Stomach (tissue), 9 donors: ENCODE data around the gene SNRK. TPM values are rescaled to one million over a fixed set of nuclear protein-coding genes. Genes with fewer than 3 reads are reported as not detected.

ENCODE experiments used
- DNase-seq, 2 donors: peaks; one replicate each; pipeline versions ENCODE4 v3.0.0 to v3.0.0-alpha.2; 2013 to 2019
- H3K27ac ChIP-seq, 5 donors: fragments of 200-600 bp in 4 of 5; sonication (generic) in 4 of 5; one replicate each; pipeline ENCODE4 v1.5.1; 2013 to 2019; ENCODE audit warnings: mild to moderate bottlenecking in 1 of 5, moderate library complexity in 1 of 5
- H3K27me3 ChIP-seq, 3 donors: fragments of 200-600 bp; sonication (generic); one replicate each; pipeline ENCODE4 v1.5.1; 2017 to 2019; ENCODE audit warnings: mixed run types in 1 of 3
- H3K36me3 ChIP-seq, 4 donors: fragments of 200-600 bp; sonication (generic); 1 replicate in 3 of 4; 2 replicates in 1 of 4; pipeline ENCODE4 v1.5.1; 2016 to 2019
- H3K4me1 ChIP-seq, 4 donors: fragments of 200-600 bp; sonication (generic); one replicate each; pipeline ENCODE4 v1.5.1; 2016 to 2019
- H3K4me3 ChIP-seq, 4 donors: fragments of 200-600 bp; sonication (generic) in 3 of 4; one replicate each; pipeline ENCODE4 v1.5.1; 2016 to 2019; ENCODE audit warnings: mild to moderate bottlenecking in 1 of 4
- H3K9me3 ChIP-seq, 4 donors: fragments of 200-600 bp; sonication (generic); one replicate each; pipeline ENCODE4 v1.5.1; 2016 to 2019
- EP300 ChIP-seq: sonication (generic); formaldehyde crosslinking; IDR thresholded peaks from one replicate; pipeline ENCODE4 v1.6.1; 2017; ENCODE audit warnings: antibody characterized with exemption
- POLR2A ChIP-seq, 4 donors: fragments of 450-650 bp; IDR thresholded peaks; one replicate each; pipeline ENCODE4 v1.6.1; 2016; ENCODE audit warnings: antibody characterized with exemption in 4 of 4, control low read depth in 2 of 4, mild to moderate bottlenecking in 1 of 4, moderate library complexity in 1 of 4
- POLR2AphosphoS5 ChIP-seq, 3 donors: sonication (generic); formaldehyde crosslinking; IDR thresholded peaks; one replicate each; pipeline ENCODE4 v1.6.1; 2016; ENCODE audit warnings: antibody characterized with exemption in 3 of 3
- WGBS, 5 donors: extraction: QIAGEN DNeasy Blood & Tissue Kit in 3 of 5; methylation state at CpG; one replicate each; pipeline versions ENCODE4 v1.1.5 to v1.1.7; 2013 to 2018; 5-methylcytosine and 5-hydroxymethylcytosine counted together
- intact Hi-C: fragments of 100-400 bp; cut with DNase I; formaldehyde crosslinking; loops from one replicate; pipeline ENCODE4 v1.15.1; 2023; ENCODE audit warnings: low total_unique reads
- polyA plus RNA-seq, 3 donors: library from polyadenylated mRNA; stranded (reverse); fragments of 200-250 nt; gene quantifications; one replicate each; pipeline ENCODE4 v1.2.3, GENCODE V29; 2013
- total RNA-seq, 5 donors: library from RNA; depleted of rRNA; stranded (reverse); fragments of >200 nt; gene quantifications; one replicate each; pipeline versions ENCODE4 v1.1.0 to v1.2.3, GENCODE V29; 2014 to 2016
- TF ChIP-seq, protein P1 (sequence below), 7 experiments: fragments of 450-650 bp in 4 of 7; fragments of 200-600 bp in 3 of 7; sonication (generic) in 3 of 7; IDR thresholded peaks; one replicate each; pipeline ENCODE4 v1.5.1; 2016 to 2019; ENCODE audit warnings: antibody characterized with exemption in 7 of 7, control low read depth in 2 of 7, mild to moderate bottlenecking in 1 of 7
- donor health status: healthy with polysubstance abuse.
- donor health status: Bipolar disorder and iron deficiency.
- donor health status: healthy.

The SNRK gene
- total and polyA plus RNA-seq, 8 donors = 8.2 to 183 (median 36.0) TPM

DNA sequence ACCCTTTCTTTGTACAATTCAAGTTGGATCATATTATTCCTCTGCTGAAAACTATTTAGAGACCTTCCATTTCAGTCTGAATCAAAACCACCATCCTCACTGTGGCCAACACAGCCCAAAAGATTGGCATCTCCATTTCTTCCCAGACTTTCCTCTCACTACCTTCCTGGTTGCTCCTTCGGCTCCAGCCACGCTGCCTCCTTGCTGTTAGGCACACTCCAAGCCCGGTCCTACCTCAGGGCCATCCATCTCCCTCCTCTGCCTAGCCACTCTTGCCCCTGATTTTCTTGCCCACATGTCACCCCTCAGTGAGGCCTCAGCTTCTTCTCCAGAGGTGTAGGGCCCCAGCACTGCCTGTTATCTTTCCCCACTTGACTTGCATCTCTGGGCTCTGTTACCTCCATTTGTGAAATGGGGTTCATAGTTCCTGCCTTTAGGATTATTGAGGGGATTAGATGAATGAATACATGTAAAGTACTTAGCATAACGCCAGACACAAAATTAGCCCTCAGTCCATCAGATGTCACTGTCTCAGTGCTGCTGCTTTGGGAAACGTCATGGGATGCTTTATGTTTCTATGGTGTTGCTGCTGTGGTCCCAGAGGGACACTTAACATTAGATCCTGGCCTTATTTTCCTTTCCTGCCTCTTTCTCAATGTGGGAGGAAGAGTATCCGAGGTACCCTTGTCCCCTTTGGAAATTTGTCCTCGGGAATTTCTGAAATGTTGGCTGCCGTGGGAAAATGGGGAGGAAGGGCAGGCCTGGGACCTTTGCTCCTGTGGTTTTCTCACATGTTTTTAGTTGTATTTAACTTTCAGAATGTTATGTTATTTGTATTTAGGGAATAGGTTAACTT lies 31.3 kb downstream of the SNRK start:
- H3K4me1 ChIP-seq = peaks cover 5 to 72% (median 43%) of the 10 kb centered on the region in 4 donors
- 58 to 70% (median 64%) methylated on average over 8 of the region's 8 CpGs for WGBS, 5 donors
- no peaks in the 10 kb centered on the region for H3K27me3 ChIP-seq
- peaks cover 0 to 10% (median 0%) of the 10 kb centered on the region in 4 donors for H3K36me3 ChIP-seq
- peak overlapping the region in 4 of 5 donors; percentile 28 to 66 (median 56) for H3K27ac ChIP-seq
- DNase-seq = peak in 1 of 2 donors; percentile 42
- no peaks in the 10 kb centered on the region for H3K9me3 ChIP-seq
- TF ChIP-seq EP300 = no peak
- TF ChIP-seq POLR2AphosphoS5 (IDR thresholded peaks at IDR 0.05) = peak in 1 of 3 donors; percentile 21
- TF ChIP-seq, protein P1, sequence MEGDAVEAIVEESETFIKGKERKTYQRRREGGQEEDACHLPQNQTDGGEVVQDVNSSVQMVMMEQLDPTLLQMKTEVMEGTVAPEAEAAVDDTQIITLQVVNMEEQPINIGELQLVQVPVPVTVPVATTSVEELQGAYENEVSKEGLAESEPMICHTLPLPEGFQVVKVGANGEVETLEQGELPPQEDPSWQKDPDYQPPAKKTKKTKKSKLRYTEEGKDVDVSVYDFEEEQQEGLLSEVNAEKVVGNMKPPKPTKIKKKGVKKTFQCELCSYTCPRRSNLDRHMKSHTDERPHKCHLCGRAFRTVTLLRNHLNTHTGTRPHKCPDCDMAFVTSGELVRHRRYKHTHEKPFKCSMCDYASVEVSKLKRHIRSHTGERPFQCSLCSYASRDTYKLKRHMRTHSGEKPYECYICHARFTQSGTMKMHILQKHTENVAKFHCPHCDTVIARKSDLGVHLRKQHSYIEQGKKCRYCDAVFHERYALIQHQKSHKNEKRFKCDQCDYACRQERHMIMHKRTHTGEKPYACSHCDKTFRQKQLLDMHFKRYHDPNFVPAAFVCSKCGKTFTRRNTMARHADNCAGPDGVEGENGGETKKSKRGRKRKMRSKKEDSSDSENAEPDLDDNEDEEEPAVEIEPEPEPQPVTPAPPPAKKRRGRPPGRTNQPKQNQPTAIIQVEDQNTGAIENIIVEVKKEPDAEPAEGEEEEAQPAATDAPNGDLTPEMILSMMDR (IDR thresholded peaks at IDR 0.05) = no peak
- TF ChIP-seq POLR2A (IDR thresholded peaks at IDR 0.05) = no peak
- H3K4me3 ChIP-seq = no peak overlapping the region
- intact Hi-C loops = no loop called here

DNA sequence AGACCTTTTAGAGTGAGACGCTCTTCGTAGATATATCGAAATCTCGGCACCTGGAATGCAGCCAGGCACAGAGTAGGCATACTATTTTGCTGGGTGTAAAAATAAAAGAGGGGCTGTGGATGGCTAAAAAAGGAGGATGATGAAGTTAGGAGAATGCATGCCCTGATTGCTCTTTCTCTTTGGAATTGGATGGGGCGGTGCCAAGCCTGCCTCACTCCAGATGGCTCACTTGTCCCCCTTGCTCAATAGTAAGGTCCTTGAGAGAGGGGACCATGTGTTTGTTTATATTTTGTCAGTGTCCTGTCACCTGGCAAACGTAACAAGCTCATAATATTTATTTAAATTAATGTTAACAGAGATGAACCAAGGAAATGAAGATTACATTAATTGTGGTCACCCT lies 33.0 kb downstream of the SNRK start:
- H3K4me3 ChIP-seq = no peak overlapping the region
- no peaks in the 10 kb centered on the region for H3K9me3 ChIP-seq
- TF ChIP-seq POLR2A (IDR thresholded peaks at IDR 0.05) = no peak
- TF ChIP-seq EP300 = no peak
- TF ChIP-seq, protein P1 (IDR thresholded peaks at IDR 0.05) = no peak
- TF ChIP-seq POLR2AphosphoS5 (IDR thresholded peaks at IDR 0.05) = no peak
- peaks cover 0 to 10% (median 0%) of the 10 kb centered on the region in 4 donors for H3K36me3 ChIP-seq
- WGBS, 5 donors = 78 to 89% (median 86%) methylated on average over 6 of the region's 6 CpGs
- H3K27me3 ChIP-seq = no peaks in the 10 kb centered on the region
- H3K4me1 ChIP-seq = peaks cover 5 to 80% (median 45%) of the 10 kb centered on the region in 4 donors
- no peak for DNase-seq
- peak overlapping the region in 2 of 5 donors; percentile 20 to 66 for H3K27ac ChIP-seq
- intact Hi-C loops = no loop called here

DNA sequence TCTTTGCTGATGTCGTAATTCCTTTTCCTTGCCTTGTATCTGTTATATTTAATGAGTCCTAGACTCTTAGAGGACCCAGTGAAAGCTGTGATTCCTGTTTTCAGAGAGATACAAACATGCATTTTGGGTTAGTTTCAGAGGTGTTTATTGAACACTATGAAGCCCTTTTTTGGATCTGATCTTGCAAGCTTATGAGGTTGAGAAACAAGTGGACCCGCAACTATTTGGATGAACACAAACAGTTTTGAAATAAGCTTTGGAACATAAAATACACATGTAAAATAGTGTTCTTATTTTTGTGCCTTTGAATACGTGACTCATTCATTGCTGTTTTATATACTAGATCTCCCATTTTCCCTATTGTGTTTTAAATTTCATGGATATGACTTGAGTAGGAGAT lies 33.5 kb downstream of the SNRK start:
- Histone ChIP-seq H3K4me3 (no peak overlapping the region), H3K27ac (peak overlapping the region in 3 of 5 donors; percentile 5 to 52 (median 17)), H3K36me3 (peaks cover 0 to 10% (median 0%) of the 10 kb centered on the region in 4 donors), H3K27me3 (no peaks in the 10 kb centered on the region), H3K9me3 (no peaks in the 10 kb centered on the region), H3K4me1 (peaks cover 9 to 80% (median 45%) of the 10 kb centered on the region in 4 donors)
- no peak for TF ChIP-seq POLR2A (IDR thresholded peaks at IDR 0.05)
- 75 to 85% (median 80%) methylated on average over 3 of the region's 3 CpGs for WGBS, 5 donors
- intact Hi-C loops = no loop called here
- no peak for DNase-seq

DNA sequence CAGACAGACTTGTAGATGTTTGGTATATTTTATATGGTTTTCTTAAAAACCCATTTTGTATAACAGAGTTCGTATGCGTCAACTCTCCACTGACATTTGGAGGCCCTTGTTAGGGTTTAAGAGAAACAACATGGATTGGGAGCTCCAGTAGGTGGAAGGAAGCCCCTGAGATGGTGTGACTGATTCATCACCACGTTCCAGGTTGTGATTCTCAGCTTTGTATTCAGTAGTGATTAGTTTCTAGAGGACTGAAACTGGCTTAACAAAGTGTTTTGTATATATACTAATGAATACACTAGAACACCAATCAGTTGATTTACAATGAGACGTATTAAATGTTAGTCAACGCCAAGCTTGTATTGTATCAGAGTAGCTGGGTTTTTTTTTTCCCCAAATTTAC lies 33.9 kb downstream of the SNRK start:
- intact Hi-C loops = no loop called here
- Histone ChIP-seq H3K27me3 (no peaks in the 10 kb centered on the region), H3K4me3 (no peak overlapping the region), H3K27ac (peak overlapping the region in 3 of 5 donors; percentile 5 to 52 (median 17)), H3K9me3 (no peaks in the 10 kb centered on the region), H3K4me1 (peaks cover 14 to 80% (median 47%) of the 10 kb centered on the region in 4 donors), H3K36me3 (peaks cover 0 to 10% (median 0%) of the 10 kb centered on the region in 4 donors)
- 87 to 95% (median 92%) methylated on average over 5 of the region's 5 CpGs for WGBS, 5 donors
- TF ChIP-seq POLR2A (IDR thresholded peaks at IDR 0.05) = no peak
- no peak for TF ChIP-seq POLR2AphosphoS5 (IDR thresholded peaks at IDR 0.05)
- TF ChIP-seq, protein P1 (IDR thresholded peaks at IDR 0.05) = no peak
- DNase-seq = no peak
